Keratinocyte (primary cell): ENCODE results near the gene PIGX. TPM values are rescaled to one million over a fixed set of nuclear protein-coding genes. Genes with fewer than 3 reads are reported as not detected.

Experiments
- DNase-seq: peaks from one replicate; pipeline ENCODE4 v3.0.0-alpha.2; 2011; ENCODE audit warnings: low read depth, missing footprints, low spot score
- FAIRE-seq: peaks from 2 replicates; lab custom pipeline; 2011; peaks lifted over from hg19 to GRCh38; lab: Jason Lieb, UNC
- H2AFZ ChIP-seq: 2 replicates; pipeline ENCODE4 v1.6.0; 2012; ENCODE audit warnings: low read length, control low read depth, inconsistent platforms; ENCODE audit not compliant: control insufficient read depth
- H3K27ac ChIP-seq: 2 replicates; pipeline ENCODE4 v1.5.1; 2011; ENCODE audit warnings: low read length; ENCODE audit not compliant: control insufficient read depth, insufficient read depth
- H3K27me3 ChIP-seq: 3 replicates; pipeline ENCODE4 v1.6.0; 2011; ENCODE audit warnings: low read length; ENCODE audit not compliant: control insufficient read depth, insufficient read depth; ENCODE audit errors: extremely low read depth
- H3K36me3 ChIP-seq, 2 experiments: 2 replicates in 1 of 2; 3 replicates in 1 of 2; pipeline ENCODE4 v1.5.1; 2011; ENCODE audit warnings: low read length in 2 of 2, mild to moderate bottlenecking in 1 of 2; ENCODE audit not compliant: control insufficient read depth in 2 of 2, insufficient read depth in 2 of 2; ENCODE audit errors: extremely low read depth in 1 of 2
- H3K4me1 ChIP-seq: 3 replicates; pipeline ENCODE4 v1.5.1; 2011; ENCODE audit warnings: low read length; ENCODE audit not compliant: control insufficient read depth, insufficient read depth; ENCODE audit errors: extremely low read depth
- H3K4me2 ChIP-seq: 3 replicates; pipeline ENCODE4 v1.6.0; 2011; ENCODE audit warnings: low read depth, low read length; ENCODE audit not compliant: control insufficient read depth, insufficient read depth; ENCODE audit errors: extremely low read depth
- H3K4me3 ChIP-seq, 3 experiments: fragments of 200-600 bp in 1 of 3; sonication (generic) in 1 of 3; 2 replicates in 2 of 3; 3 replicates in 1 of 3; pipeline ENCODE4 v1.5.1; 2011 to 2016; ENCODE audit warnings: low read length in 3 of 3, mild to moderate bottlenecking in 3 of 3, control low read depth in 2 of 3, inconsistent platforms in 1 of 3, low read depth in 1 of 3, mixed read lengths in 1 of 3, mixed run types in 1 of 3, moderate library complexity in 1 of 3; ENCODE audit not compliant: control insufficient read depth in 2 of 3, insufficient read depth in 2 of 3; ENCODE audit errors: extremely low read depth in 1 of 3
- H3K79me2 ChIP-seq: 2 replicates; pipeline ENCODE4 v1.6.0; 2012; ENCODE audit warnings: low read length; ENCODE audit not compliant: control insufficient read depth, insufficient read depth
- H3K9ac ChIP-seq: 3 replicates; pipeline ENCODE4 v1.6.0; 2011; ENCODE audit warnings: low read length; ENCODE audit not compliant: control insufficient read depth, insufficient read depth; ENCODE audit errors: extremely low read depth
- H3K9me1 ChIP-seq: 3 replicates; pipeline ENCODE4 v1.6.0; 2011; ENCODE audit warnings: low read length; ENCODE audit not compliant: control insufficient read depth, insufficient read depth; ENCODE audit errors: extremely low read depth
- H3K9me3 ChIP-seq: 2 replicates; pipeline ENCODE4 v1.5.1; 2012; ENCODE audit warnings: low read depth, low read length; ENCODE audit not compliant: control insufficient read depth
- H4K20me1 ChIP-seq: 3 replicates; pipeline ENCODE4 v1.6.0; 2011; ENCODE audit warnings: low read length; ENCODE audit not compliant: control insufficient read depth, insufficient read depth; ENCODE audit errors: extremely low read depth
- EZH2 ChIP-seq: IDR thresholded peaks from one replicate; pipeline ENCODE4 v1.6.1; 2012; ENCODE audit warnings: inconsistent platforms, mild to moderate bottlenecking, low read length, moderate library complexity
- dilution Hi-C: fragments of 300-500 bp; cut with MboI; formaldehyde crosslinking; loops from one replicate; pipeline ENCODE4 v1.7.0; 2020; ENCODE audit warnings: low sequenced_read_pairs; ENCODE audit not compliant: extremely low pct_ligation_motif_present
- polyA plus RNA-seq, 5 experiments: library from polyadenylated mRNA; depleted of rRNA in 3 of 5; stranded (reverse) in 3 of 5; stranded (forward) in 1 of 5; unstranded in 1 of 5; fragments of >200 nt; gene quantifications; 1 replicate in 1 of 5; 2 replicates in 3 of 5; 3 replicates in 1 of 5; pipeline versions ENCODE4 v1.2.1 to v1.2.3, GENCODE V29; 2011 to 2012; ENCODE audit warnings: missing spikeins in 2 of 5, low read depth in 1 of 5, low replicate concordance in 1 of 5
- TF ChIP-seq, protein P1 (sequence below), 3 experiments: IDR thresholded peaks in 1 of 3; conservative IDR thresholded peaks in 1 of 3; optimal IDR thresholded peaks in 1 of 3; 2 replicates in 2 of 3; 3 replicates in 1 of 3; pipeline versions ENCODE3 to v1.5.1; 2011; ENCODE audit warnings: low read length in 3 of 3, mild to moderate bottlenecking in 3 of 3, moderate library complexity in 2 of 3, control low read depth in 1 of 3, inconsistent platforms in 1 of 3; ENCODE audit not compliant: insufficient read depth in 2 of 3; ENCODE audit errors: extremely low read depth in 1 of 3

Gene PIGX
- polyA plus RNA-seq, 1 donor (not counting 4 experiments of a cell fraction or from before 2014, with no cell fraction given) = 25.0 TPM

DNA sequence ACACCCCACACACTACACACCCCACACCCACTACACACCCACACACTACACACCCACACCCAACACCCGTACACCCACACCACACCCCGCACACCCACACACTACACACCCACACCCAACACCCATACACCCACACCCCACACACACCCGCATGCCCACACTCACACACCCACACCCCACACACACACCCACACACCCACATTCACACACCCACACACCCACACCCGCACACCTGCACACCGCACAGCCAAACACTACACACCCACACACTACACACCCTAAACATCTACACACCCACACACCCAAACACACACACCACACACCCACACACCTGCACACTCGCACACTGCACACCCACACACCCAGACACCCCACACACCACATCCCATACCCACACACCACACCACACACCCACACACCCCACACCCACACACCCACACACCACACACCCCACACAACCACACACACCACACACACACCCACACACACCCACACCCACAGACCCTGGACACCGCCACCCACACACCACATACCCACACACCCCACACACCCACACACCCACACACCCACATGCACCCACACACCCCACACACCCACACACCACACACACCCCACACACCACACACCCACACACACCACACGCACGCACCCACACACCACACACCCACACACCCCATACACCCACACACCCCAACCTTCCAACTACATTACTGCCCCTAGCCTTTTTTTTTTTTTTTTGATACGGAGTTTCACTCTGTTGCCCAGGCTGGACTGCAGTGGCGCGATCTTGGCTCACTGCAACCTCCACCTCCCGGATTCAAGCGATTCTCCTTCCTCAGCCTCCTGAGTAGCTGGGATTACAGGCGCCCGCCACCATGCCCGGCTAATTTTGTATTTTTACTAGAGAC, 17.0 kb upstream of the PIGX start:
- Histone ChIP-seq H2AFZ (no peak overlapping the region), H3K9me1 (no peaks in the 10 kb centered on the region), H3K9me3 (no peaks in the 10 kb centered on the region), H3K4me2 (no peak overlapping the region), H4K20me1 (no peaks in the 10 kb centered on the region), H3K9ac (no peak overlapping the region), H3K79me2 (no peaks in the 10 kb centered on the region), H3K4me3 (no peak overlapping the region), H3K27me3 (peaks cover 4% of the 10 kb centered on the region), H3K27ac (no peak overlapping the region), H3K36me3 (no peaks in the 10 kb centered on the region), H3K4me1 (no peaks in the 10 kb centered on the region)
- dilution Hi-C loops = no loop called here
- FAIRE-seq (no peak), DNase-seq (no peak)
- no peak for TF ChIP-seq EZH2

GRCh38 chr3:196695849-196696226, 16.3 kb upstream of the PIGX start:
- FAIRE-seq (no peak), DNase-seq (no peak)
- dilution Hi-C loops = no loop called here
- H4K20me1 ChIP-seq = no peaks in the 10 kb centered on the region
- no peak overlapping the region for H3K4me3 ChIP-seq
- H3K27me3 ChIP-seq = peaks cover 4% of the 10 kb centered on the region
- H2AFZ ChIP-seq = no peak overlapping the region
- no peaks in the 10 kb centered on the region for H3K9me1 ChIP-seq
- H3K27ac ChIP-seq = no peak overlapping the region
- H3K4me1 ChIP-seq = no peaks in the 10 kb centered on the region
- TF ChIP-seq, protein P1, sequence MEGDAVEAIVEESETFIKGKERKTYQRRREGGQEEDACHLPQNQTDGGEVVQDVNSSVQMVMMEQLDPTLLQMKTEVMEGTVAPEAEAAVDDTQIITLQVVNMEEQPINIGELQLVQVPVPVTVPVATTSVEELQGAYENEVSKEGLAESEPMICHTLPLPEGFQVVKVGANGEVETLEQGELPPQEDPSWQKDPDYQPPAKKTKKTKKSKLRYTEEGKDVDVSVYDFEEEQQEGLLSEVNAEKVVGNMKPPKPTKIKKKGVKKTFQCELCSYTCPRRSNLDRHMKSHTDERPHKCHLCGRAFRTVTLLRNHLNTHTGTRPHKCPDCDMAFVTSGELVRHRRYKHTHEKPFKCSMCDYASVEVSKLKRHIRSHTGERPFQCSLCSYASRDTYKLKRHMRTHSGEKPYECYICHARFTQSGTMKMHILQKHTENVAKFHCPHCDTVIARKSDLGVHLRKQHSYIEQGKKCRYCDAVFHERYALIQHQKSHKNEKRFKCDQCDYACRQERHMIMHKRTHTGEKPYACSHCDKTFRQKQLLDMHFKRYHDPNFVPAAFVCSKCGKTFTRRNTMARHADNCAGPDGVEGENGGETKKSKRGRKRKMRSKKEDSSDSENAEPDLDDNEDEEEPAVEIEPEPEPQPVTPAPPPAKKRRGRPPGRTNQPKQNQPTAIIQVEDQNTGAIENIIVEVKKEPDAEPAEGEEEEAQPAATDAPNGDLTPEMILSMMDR (optimal IDR thresholded peaks at IDR 0.05 in 1 of 3, IDR thresholded peaks at IDR 0.05 in 1 of 3, conservative IDR thresholded peaks at IDR 0.05 in 1 of 3; ENCODE audit: extremely low read depth in 1 of 3, insufficient read depth in 2 of 3, low read length in 3 of 3) = no peak
- TF ChIP-seq EZH2 = no peak
- no peaks in the 10 kb centered on the region for H3K9me3 ChIP-seq
- H3K79me2 ChIP-seq = no peaks in the 10 kb centered on the region
- no peaks in the 10 kb centered on the region for H3K36me3 ChIP-seq
- no peak overlapping the region for H3K4me2 ChIP-seq
- H3K9ac ChIP-seq = no peak overlapping the region
